HEK293 (cell line): ENCODE results near the gene ACP7.
A peak's percentile ranks its signal among the peaks of the same experiment; 100 is the strongest.

Experiments used
- FEZF1 ChIP-seq: fragments of 450-650 bp; formaldehyde crosslinking; IDR thresholded peaks from 2 replicates; pipeline ENCODE4 v1.5.1; 2016; ENCODE audit warnings: missing biosample characterization, missing genetic modification characterization
- GLIS1 ChIP-seq: fragments of 450-650 bp; formaldehyde crosslinking; IDR thresholded peaks from 2 replicates; pipeline ENCODE4 v1.5.1; 2016; ENCODE audit warnings: missing biosample characterization, missing genetic modification characterization
- PATZ1 ChIP-seq: fragments of 450-650 bp; formaldehyde crosslinking; IDR thresholded peaks from 2 replicates; pipeline ENCODE4 v1.5.1; 2016; ENCODE audit warnings: missing biosample characterization, missing genetic modification characterization
- PRDM10 ChIP-seq: fragments of 450-650 bp; formaldehyde crosslinking; IDR thresholded peaks from 2 replicates; pipeline ENCODE4 v1.5.1; 2016; ENCODE audit warnings: missing biosample characterization, missing genetic modification characterization
- PRDM4 ChIP-seq: fragments of 450-650 bp; formaldehyde crosslinking; IDR thresholded peaks from 2 replicates; pipeline ENCODE4 v1.5.1; 2017; ENCODE audit warnings: missing biosample characterization, missing genetic modification characterization
- SCRT2 ChIP-seq: fragments of 450-650 bp; formaldehyde crosslinking; IDR thresholded peaks from 2 replicates; pipeline ENCODE4 v1.5.1; 2016; ENCODE audit warnings: missing biosample characterization, missing genetic modification characterization
- ZBTB1 ChIP-seq: fragments of 450-650 bp; formaldehyde crosslinking; IDR thresholded peaks from 2 replicates; pipeline ENCODE4 v1.5.1; 2016; ENCODE audit warnings: missing biosample characterization, missing genetic modification characterization
- ZEB2 ChIP-seq: fragments of 450-650 bp; formaldehyde crosslinking; IDR thresholded peaks from 2 replicates; pipeline ENCODE4 v1.5.1; 2016; ENCODE audit warnings: missing biosample characterization, missing genetic modification characterization
- ZFP37 ChIP-seq: fragments of 450-650 bp; formaldehyde crosslinking; IDR thresholded peaks from 2 replicates; pipeline ENCODE4 v1.5.1; 2016; ENCODE audit warnings: missing biosample characterization, missing genetic modification characterization
- ZFP69B ChIP-seq: fragments of 450-650 bp; formaldehyde crosslinking; IDR thresholded peaks from 2 replicates; pipeline ENCODE4 v1.5.1; 2016; ENCODE audit warnings: missing biosample characterization, missing genetic modification characterization
- ZNF146 ChIP-seq: fragments of 450-650 bp; formaldehyde crosslinking; IDR thresholded peaks from 2 replicates; pipeline ENCODE4 v1.5.1; 2016; ENCODE audit warnings: missing biosample characterization, missing genetic modification characterization
- ZNF2 ChIP-seq: fragments of 450-650 bp; formaldehyde crosslinking; IDR thresholded peaks from 2 replicates; pipeline ENCODE4 v1.5.1; 2016; ENCODE audit warnings: missing biosample characterization, missing genetic modification characterization
- ZNF274 ChIP-seq, 2 experiments: fragments of 200-500 bp in 1 of 2; fragments of 450-650 bp in 1 of 2; sonication (Bioruptor generic) in 1 of 2; formaldehyde crosslinking in 1 of 2; IDR thresholded peaks; 2 replicates each; pipeline versions ENCODE4 v1.5.1 to v1.6.1; 2014 to 2016; ENCODE audit warnings: borderline replicate concordance in 1 of 2, inconsistent platforms in 1 of 2, low read length in 1 of 2, missing biosample characterization in 1 of 2, missing genetic modification characterization in 1 of 2
- ZNF324 ChIP-seq: fragments of 450-650 bp; formaldehyde crosslinking; IDR thresholded peaks from 2 replicates; pipeline ENCODE4 v1.5.1; 2016; ENCODE audit warnings: missing biosample characterization, missing genetic modification characterization
- ZNF335 ChIP-seq: fragments of 450-650 bp; formaldehyde crosslinking; conservative IDR thresholded peaks from 2 replicates; pipeline ENCODE4 v1.5.1; 2016; ENCODE audit warnings: missing biosample characterization, missing genetic modification characterization
- ZNF391 ChIP-seq: fragments of 450-650 bp; formaldehyde crosslinking; IDR thresholded peaks from 2 replicates; pipeline ENCODE4 v1.5.1; 2016; ENCODE audit warnings: low read depth, missing biosample characterization, missing genetic modification characterization, borderline replicate concordance
- ZNF510 ChIP-seq: fragments of 450-650 bp; formaldehyde crosslinking; IDR thresholded peaks from 2 replicates; pipeline ENCODE4 v1.5.1; 2018; ENCODE audit warnings: mild to moderate bottlenecking, missing genetic modification characterization, missing biosample characterization; ENCODE audit not compliant: insufficient replicate concordance
- ZNF518A ChIP-seq: fragments of 450-650 bp; formaldehyde crosslinking; conservative IDR thresholded peaks from 2 replicates; pipeline ENCODE4 v1.5.1; 2016; ENCODE audit warnings: low read depth, missing biosample characterization, missing genetic modification characterization
- ZNF658 ChIP-seq: fragments of 450-650 bp; formaldehyde crosslinking; IDR thresholded peaks from 2 replicates; pipeline ENCODE4; 2016; ENCODE audit warnings: missing biosample characterization, missing genetic modification characterization
- ZNF670 ChIP-seq: fragments of 450-650 bp; formaldehyde crosslinking; IDR thresholded peaks from 2 replicates; pipeline ENCODE4 v1.5.1; 2016; ENCODE audit warnings: missing biosample characterization, missing genetic modification characterization, low read depth
- ZNF677 ChIP-seq: fragments of 450-650 bp; IDR thresholded peaks from 2 replicates; pipeline ENCODE4 v1.5.0; 2018; ENCODE audit warnings: missing biosample characterization, mild to moderate bottlenecking, missing genetic modification characterization, moderate library complexity
- ZNF776 ChIP-seq: fragments of 450-650 bp; formaldehyde crosslinking; IDR thresholded peaks from 2 replicates; pipeline ENCODE4 v1.5.0; 2017; ENCODE audit warnings: missing biosample characterization, missing genetic modification characterization, borderline replicate concordance
- ZNF792 ChIP-seq: fragments of 450-650 bp; formaldehyde crosslinking; IDR thresholded peaks from 2 replicates; pipeline ENCODE4 v1.5.1; 2016; ENCODE audit warnings: missing biosample characterization, missing genetic modification characterization

ACP7 gene

GRCh38 chr19:39126312-39127187 is 42.4 kb downstream of the ACP7 start (continued):
- TF ChIP-seq PRDM4, result peak; percentile 74
- no peak for TF ChIP-seq PATZ1 (tag by site-specific recombination)
- no peak for TF ChIP-seq SCRT2 (tag by site-specific recombination)
- peak; percentile 82 for TF ChIP-seq PRDM10 (tag by site-specific recombination)
- no peak for TF ChIP-seq ZNF274 (IDR thresholded peaks at IDR 0.05; ENCODE audit: low read length)
- TF ChIP-seq ZNF274 (tag by site-specific recombination; IDR thresholded peaks at IDR 0.05; ENCODE audit: borderline replicate concordance), result no peak
- TF ChIP-seq FEZF1 (tag by site-specific recombination), result no peak
- TF ChIP-seq ZNF658 (tag by site-specific recombination), result no peak
- no peak for TF ChIP-seq ZNF677 (tag by site-specific recombination)
- TF ChIP-seq ZNF518A (tag by site-specific recombination), result no peak
- TF ChIP-seq ZFP37 (tag by site-specific recombination), result no peak
- no peak; the same call in 1 of the 2 replicates for TF ChIP-seq ZEB2 (tag by site-specific recombination)
- TF ChIP-seq ZNF324 (tag by site-specific recombination), result no peak
- TF ChIP-seq ZNF335 (tag by site-specific recombination), result no peak
- no peak for TF ChIP-seq ZBTB1 (tag by site-specific recombination)
- no peak for TF ChIP-seq ZNF792 (tag by site-specific recombination)
- TF ChIP-seq ZNF391 (tag by site-specific recombination), result no peak
- no peak; the same call in 1 of the 2 replicates for TF ChIP-seq ZNF2 (tag by site-specific recombination)
- TF ChIP-seq ZNF510 (tag by site-specific recombination), result no peak
- no peak for TF ChIP-seq ZNF670 (tag by site-specific recombination)
- TF ChIP-seq ZNF146, result no peak
- no peak for TF ChIP-seq ZFP69B (tag by site-specific recombination)
- TF ChIP-seq ZNF776 (tag by site-specific recombination), result no peak
- peak; percentile 54 for TF ChIP-seq GLIS1 (tag by site-specific recombination)
